ENCODE results near the gene LRRC43.

DNA sequence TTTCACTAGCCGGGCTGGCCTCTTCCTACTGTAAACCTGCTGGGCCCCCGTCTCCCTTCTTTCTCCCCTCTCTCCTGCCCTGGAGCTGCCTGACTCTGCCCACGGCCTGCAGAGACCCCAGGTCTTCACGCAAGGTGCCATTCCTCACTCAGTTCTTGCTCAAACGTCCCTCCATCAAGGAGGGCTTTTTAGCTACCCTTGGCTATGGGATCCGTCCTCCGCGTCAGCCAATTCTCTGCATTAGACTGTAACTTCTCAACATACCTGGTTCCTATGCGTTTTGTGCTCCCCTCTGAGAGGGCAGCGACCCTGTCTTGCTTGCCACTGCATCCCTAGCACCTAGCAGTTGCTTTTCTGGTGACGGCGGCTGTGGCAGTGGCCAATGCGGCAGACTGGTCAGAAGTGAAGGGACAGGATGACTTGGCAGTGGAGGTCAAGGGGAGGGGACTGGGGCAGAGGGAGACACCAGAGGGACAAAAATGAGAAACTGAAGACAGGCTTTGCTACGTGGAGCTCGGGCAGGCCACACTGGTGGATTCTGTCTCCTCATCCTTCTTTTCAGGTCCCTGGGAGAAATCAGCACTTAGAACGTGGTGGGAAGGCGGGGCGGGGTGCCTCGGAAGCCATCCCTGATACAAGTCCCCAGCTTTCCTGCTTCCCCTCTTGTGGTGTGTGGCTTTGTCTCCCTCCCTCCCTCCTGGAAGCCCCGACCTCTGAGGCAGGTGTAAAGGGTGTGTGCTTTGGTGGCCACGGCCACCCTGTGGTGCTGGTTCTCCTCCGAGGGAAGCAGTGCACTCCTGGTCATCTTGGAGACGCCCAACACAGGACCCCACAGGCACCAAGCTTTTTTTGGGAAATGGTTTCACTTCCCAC lies 22.4 kb downstream of the LRRC43 start:
- TF ChIP-seq EP300 (conservative IDR thresholded peaks at IDR 0.05; ENCODE audit: poor library complexity, severe bottlenecking) (no peak), EZH2 (IDR thresholded peaks at IDR 0.05; ENCODE audit: borderline replicate concordance, insufficient read depth, low read length, poor library complexity, severe bottlenecking) (no peak), SMC3 (conservative IDR thresholded peaks at IDR 0.05; ENCODE audit: poor library complexity) (no peak), TAF1 (IDR thresholded peaks at IDR 0.05; ENCODE audit: low read depth) (no peak), RAD21 (conservative IDR thresholded peaks at IDR 0.05) (no peak), POLR2AphosphoS5 (IDR thresholded peaks at IDR 0.05) (peak; percentile 11)
- TF ChIP-seq, protein P1, sequence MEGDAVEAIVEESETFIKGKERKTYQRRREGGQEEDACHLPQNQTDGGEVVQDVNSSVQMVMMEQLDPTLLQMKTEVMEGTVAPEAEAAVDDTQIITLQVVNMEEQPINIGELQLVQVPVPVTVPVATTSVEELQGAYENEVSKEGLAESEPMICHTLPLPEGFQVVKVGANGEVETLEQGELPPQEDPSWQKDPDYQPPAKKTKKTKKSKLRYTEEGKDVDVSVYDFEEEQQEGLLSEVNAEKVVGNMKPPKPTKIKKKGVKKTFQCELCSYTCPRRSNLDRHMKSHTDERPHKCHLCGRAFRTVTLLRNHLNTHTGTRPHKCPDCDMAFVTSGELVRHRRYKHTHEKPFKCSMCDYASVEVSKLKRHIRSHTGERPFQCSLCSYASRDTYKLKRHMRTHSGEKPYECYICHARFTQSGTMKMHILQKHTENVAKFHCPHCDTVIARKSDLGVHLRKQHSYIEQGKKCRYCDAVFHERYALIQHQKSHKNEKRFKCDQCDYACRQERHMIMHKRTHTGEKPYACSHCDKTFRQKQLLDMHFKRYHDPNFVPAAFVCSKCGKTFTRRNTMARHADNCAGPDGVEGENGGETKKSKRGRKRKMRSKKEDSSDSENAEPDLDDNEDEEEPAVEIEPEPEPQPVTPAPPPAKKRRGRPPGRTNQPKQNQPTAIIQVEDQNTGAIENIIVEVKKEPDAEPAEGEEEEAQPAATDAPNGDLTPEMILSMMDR (IDR thresholded peaks at IDR 0.05; ENCODE audit: poor library complexity, severe bottlenecking) = no peak

Data from neural cell (in vitro differentiated cells).